Mammary epithelial cell (primary cell): ENCODE data around the gene ZNF487.

ENCODE experiments used
- EZH2 ChIP-seq: IDR thresholded peaks from 2 replicates; pipeline ENCODE4 v1.6.1; 2012; ENCODE audit warnings: low read length, inconsistent platforms, borderline replicate concordance
- TF ChIP-seq, protein P1 (sequence below), 2 donors: IDR thresholded peaks in 1 of 2; conservative IDR thresholded peaks in 1 of 2; 2 replicates each; pipeline ENCODE4 v1.5.1; 2011 to 2012; ENCODE audit warnings: inconsistent platforms in 2 of 2, low read length in 2 of 2, mild to moderate bottlenecking in 2 of 2, control low read depth in 1 of 2, low read depth in 1 of 2; ENCODE audit not compliant: insufficient read depth in 1 of 2; ENCODE audit errors: extremely low read depth in 1 of 2

- no peak for TF ChIP-seq EZH2
- TF ChIP-seq, protein P1, sequence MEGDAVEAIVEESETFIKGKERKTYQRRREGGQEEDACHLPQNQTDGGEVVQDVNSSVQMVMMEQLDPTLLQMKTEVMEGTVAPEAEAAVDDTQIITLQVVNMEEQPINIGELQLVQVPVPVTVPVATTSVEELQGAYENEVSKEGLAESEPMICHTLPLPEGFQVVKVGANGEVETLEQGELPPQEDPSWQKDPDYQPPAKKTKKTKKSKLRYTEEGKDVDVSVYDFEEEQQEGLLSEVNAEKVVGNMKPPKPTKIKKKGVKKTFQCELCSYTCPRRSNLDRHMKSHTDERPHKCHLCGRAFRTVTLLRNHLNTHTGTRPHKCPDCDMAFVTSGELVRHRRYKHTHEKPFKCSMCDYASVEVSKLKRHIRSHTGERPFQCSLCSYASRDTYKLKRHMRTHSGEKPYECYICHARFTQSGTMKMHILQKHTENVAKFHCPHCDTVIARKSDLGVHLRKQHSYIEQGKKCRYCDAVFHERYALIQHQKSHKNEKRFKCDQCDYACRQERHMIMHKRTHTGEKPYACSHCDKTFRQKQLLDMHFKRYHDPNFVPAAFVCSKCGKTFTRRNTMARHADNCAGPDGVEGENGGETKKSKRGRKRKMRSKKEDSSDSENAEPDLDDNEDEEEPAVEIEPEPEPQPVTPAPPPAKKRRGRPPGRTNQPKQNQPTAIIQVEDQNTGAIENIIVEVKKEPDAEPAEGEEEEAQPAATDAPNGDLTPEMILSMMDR (conservative IDR thresholded peaks at IDR 0.05 in 1 of 2, IDR thresholded peaks at IDR 0.05 in 1 of 2; ENCODE audit: extremely low read depth in 1 of 2, insufficient read depth in 1 of 2, low read depth in 1 of 2, low read length in 2 of 2): no peak
Measured at GRCh38 chr10:43417950-43418768, 18.8 kb upstream of the ZNF487 start.
